Stimulated activated CD4-positive, alpha-beta T cell treated with anti-CD3 and anti-CD28 coated beads, Interleukin-15, amount 100 ng/mL, for 48 hours (primary cell): ENCODE data around the gene ENPP4.
A peak's percentile ranks its signal among the peaks of the same experiment; 100 is the strongest.
"Not testable (repeated sequence)": the region's sequence is repeated elsewhere in the genome, so short reads cannot be mapped to it uniquely, and the experiment has no call there.

Source experiments
- DNase-seq, 2 donors: peaks; one replicate each; pipeline ENCODE4 v3.0.0-alpha.2; 2020; ENCODE audit warnings: low read depth in 2 of 2

The ENPP4 gene

GRCh38 chr6:46129629-46130511 lies at the start of gene ENPP4:
Gene ENPP4 (plus strand): TSS chr6:46129989. CDS start chr6:46139584, 9,595 bp downstream.
- DNase-seq: peak; percentile 77 to 86

GRCh38 chr6:46080111-46080510 lies 49.7 kb upstream of the ENPP4 start:
- no peak for DNase-seq

GRCh38 chr6:46085688-46086087 lies 44.1 kb upstream of the ENPP4 start:
- not testable (repeated sequence) for DNase-seq

GRCh38 chr6:46090115-46091079 lies 39.4 kb upstream of the ENPP4 start:
- peak; percentile 19 to 43 for DNase-seq

GRCh38 chr6:46091080-46091478 lies 38.7 kb upstream of the ENPP4 start:
- DNase-seq: no peak

- DNase-seq: no peak
These were observed 34.5 kb upstream of the ENPP4 start for GRCh38 chr6:46095251-46095650.

GRCh38 chr6:46097366-46097765 lies 32.4 kb upstream of the ENPP4 start:
- no peak for DNase-seq

- DNase-seq: no peak
These were observed 31.1 kb upstream of the ENPP4 start for GRCh38 chr6:46098678-46099077.

- DNase-seq: no peak
These were observed 29.8 kb upstream of the ENPP4 start for GRCh38 chr6:46099952-46100351.

GRCh38 chr6:46102123-46102522 lies 27.7 kb upstream of the ENPP4 start:
- DNase-seq: no peak

GRCh38 chr6:46103441-46104115 lies 26.2 kb upstream of the ENPP4 start:
- no peak for DNase-seq

- no peak for DNase-seq
These were observed 25.6 kb upstream of the ENPP4 start for GRCh38 chr6:46104209-46104608.

GRCh38 chr6:46105568-46105967 lies 24.2 kb upstream of the ENPP4 start:
- DNase-seq: no peak

- no peak for DNase-seq
These were observed 16.4 kb upstream of the ENPP4 start for GRCh38 chr6:46113370-46113769.

- no peak for DNase-seq
These were observed 14.2 kb upstream of the ENPP4 start for GRCh38 chr6:46115634-46116033.

GRCh38 chr6:46116289-46116688 lies 13.5 kb upstream of the ENPP4 start:
- DNase-seq: no peak

GRCh38 chr6:46118157-46118556 lies 11.6 kb upstream of the ENPP4 start:
- no peak for DNase-seq

- no peak for DNase-seq
These were observed 11.0 kb upstream of the ENPP4 start for GRCh38 chr6:46118836-46119235.

- not testable (repeated sequence) for DNase-seq
These were observed 10.1 kb upstream of the ENPP4 start for GRCh38 chr6:46119679-46120078.

- no peak for DNase-seq
These were observed 1.3 kb upstream of the ENPP4 start for GRCh38 chr6:46128476-46128875.

GRCh38 chr6:46129291-46129628 lies 529 bp upstream of the ENPP4 start:
- no peak for DNase-seq

GRCh38 chr6:46130666-46131065 lies 877 bp downstream of the ENPP4 start:
- no peak for DNase-seq
